ENCODE results near the gene ADGRV1.

ADGRV1 gene

GRCh38 chr5:91118354-91118753 is 559.8 kb downstream of the ADGRV1 start:
- DNase-seq (ENCODE audit: low spot score): no peak

- no peak for DNase-seq (ENCODE audit: low spot score)
Measured at GRCh38 chr5:91118796-91119195, 560.2 kb downstream of the ADGRV1 start.

GRCh38 chr5:91119217-91119616 is 560.6 kb downstream of the ADGRV1 start:
- DNase-seq (ENCODE audit: low spot score): no peak

GRCh38 chr5:91119981-91120850 is 561.6 kb downstream of the ADGRV1 start:
- DNase-seq (ENCODE audit: low spot score): no peak

- no peak for DNase-seq (ENCODE audit: low spot score)
Measured at GRCh38 chr5:91121347-91121993, 562.9 kb downstream of the ADGRV1 start.

- DNase-seq (ENCODE audit: low spot score): no peak
Measured at GRCh38 chr5:91122651-91123050, 564.1 kb downstream of the ADGRV1 start.

- no peak for DNase-seq (ENCODE audit: low spot score)
Measured at GRCh38 chr5:91123291-91123690, 564.7 kb downstream of the ADGRV1 start.

- no peak for DNase-seq (ENCODE audit: low spot score)
Measured at GRCh38 chr5:91123901-91124300, 565.3 kb downstream of the ADGRV1 start.

GRCh38 chr5:91125916-91126315 is 567.3 kb downstream of the ADGRV1 start:
- no peak for DNase-seq (ENCODE audit: low spot score)

- no peak for DNase-seq (ENCODE audit: low spot score)
Measured at GRCh38 chr5:91126448-91126847, 567.9 kb downstream of the ADGRV1 start.

- no peak for DNase-seq (ENCODE audit: low spot score)
Measured at GRCh38 chr5:91126888-91127287, 568.3 kb downstream of the ADGRV1 start.

- DNase-seq (ENCODE audit: low spot score): no peak
Measured at GRCh38 chr5:91127456-91128081, 569.0 kb downstream of the ADGRV1 start.

- DNase-seq (ENCODE audit: low spot score): no peak
Measured at GRCh38 chr5:91128604-91129003, 570.0 kb downstream of the ADGRV1 start.

- DNase-seq (ENCODE audit: low spot score): no peak
Measured at GRCh38 chr5:91129748-91130147, 571.2 kb downstream of the ADGRV1 start.

- DNase-seq (ENCODE audit: low spot score): no peak
Measured at GRCh38 chr5:91130759-91131158, 572.2 kb downstream of the ADGRV1 start.

- DNase-seq (ENCODE audit: low spot score): no peak
Measured at GRCh38 chr5:91132550-91132949, 574.0 kb downstream of the ADGRV1 start.

- no peak for DNase-seq (ENCODE audit: low spot score)
Measured at GRCh38 chr5:91133183-91133582, 574.6 kb downstream of the ADGRV1 start.

- no peak for DNase-seq (ENCODE audit: low spot score)
Measured at GRCh38 chr5:91135475-91136248, 577.1 kb downstream of the ADGRV1 start.

GRCh38 chr5:91136271-91136670 is 577.7 kb downstream of the ADGRV1 start:
- DNase-seq (ENCODE audit: low spot score): no peak

- DNase-seq (ENCODE audit: low spot score): no peak
Measured at GRCh38 chr5:91137647-91138046, 579.0 kb downstream of the ADGRV1 start.

GRCh38 chr5:91139572-91140200 is 581.1 kb downstream of the ADGRV1 start:
- no peak for DNase-seq (ENCODE audit: low spot score)

GRCh38 chr5:91140657-91141056 is 582.1 kb downstream of the ADGRV1 start:
- DNase-seq (ENCODE audit: low spot score): no peak

Data from CD4-positive, alpha-beta T cell treated with Interleukin-15 for 4 hours (primary cell).